Thyroid gland (tissue), 4 donors: Measurements from ENCODE around the gene KRT12. TPM values are rescaled to one million over a fixed set of nuclear protein-coding genes. Genes with fewer than 3 reads are reported as not detected.

Experiments
- DNase-seq, 2 donors: peaks; one replicate each; pipeline ENCODE4 v3.0.0-alpha.2; 2019
- H3K27ac ChIP-seq, 3 donors: fragments of 200-600 bp; sonication (generic); 1 replicate in 2 of 3; 2 replicates in 1 of 3; pipeline ENCODE4 v1.5.1; 2016 to 2019; ENCODE audit warnings: mild to moderate bottlenecking in 1 of 3, moderate library complexity in 1 of 3
- H3K27me3 ChIP-seq: fragments of 200-600 bp; sonication (generic); one replicate; pipeline ENCODE4 v1.5.1; 2019
- H3K36me3 ChIP-seq, 2 donors: fragments of 200-600 bp; sonication (generic); one replicate each; pipeline ENCODE4 v1.5.1; 2016 to 2019
- H3K4me1 ChIP-seq, 2 donors: fragments of 200-600 bp; sonication (generic); one replicate each; pipeline ENCODE4 v1.5.1; 2017 to 2019
- H3K4me3 ChIP-seq, 3 donors: fragments of 200-600 bp; sonication (generic); replicated peaks in 1 of 3; 1 replicate in 2 of 3; 2 replicates in 1 of 3; pipeline ENCODE4 v1.5.1; 2016; ENCODE audit warnings: mild to moderate bottlenecking in 1 of 3
- H3K9me3 ChIP-seq: fragments of 200-600 bp; sonication (generic); one replicate; pipeline ENCODE4 v1.5.1; 2017
- CTCF ChIP-seq, 6 experiments: fragments of 200-600 bp in 3 of 6; fragments of 450-650 bp in 3 of 6; sonication (generic) in 3 of 6; IDR thresholded peaks; one replicate each; pipeline ENCODE4 v1.5.1; 2016 to 2019; ENCODE audit warnings: antibody characterized with exemption in 6 of 6, mild to moderate bottlenecking in 2 of 6, inconsistent platforms in 1 of 6, moderate library complexity in 1 of 6
- POLR2A ChIP-seq, 2 donors: fragments of 450-650 bp; IDR thresholded peaks; one replicate each; pipeline ENCODE4 v1.6.1; 2017; ENCODE audit warnings: antibody characterized with exemption in 2 of 2, mild to moderate bottlenecking in 2 of 2, moderate library complexity in 1 of 2
- WGBS, 2 donors: methylation state at CpG; one replicate each; pipeline ENCODE4 v1.1.5; 2017; 5-methylcytosine and 5-hydroxymethylcytosine counted together
- intact Hi-C: fragments of 100-400 bp; cut with DNase I; formaldehyde crosslinking; loops from one replicate; pipeline ENCODE4 v1.15.1; 2023
- total RNA-seq, 4 donors: library from RNA; depleted of rRNA; stranded (reverse); fragments of >200 nt; gene quantifications; one replicate each; pipeline ENCODE4 v1.2.3, GENCODE V29; 2016

KRT12 gene
- total RNA-seq, 4 donors from 2014 or later, result not detected

- DNase-seq, result no peak
- no peaks in the 10 kb centered on the region for H3K27me3 ChIP-seq
- intact Hi-C loops, result no loop called here
- no peak overlapping the region for H3K4me3 ChIP-seq
- TF ChIP-seq CTCF (IDR thresholded peaks at IDR 0.05), result no peak
- TF ChIP-seq POLR2A (IDR thresholded peaks at IDR 0.05), result no peak
- H3K4me1 ChIP-seq, result no peaks in the 10 kb centered on the region
- WGBS, 2 donors, result 81 to 89% methylated on average over 1 of the region's 1 CpG
- no peaks in the 10 kb centered on the region for H3K36me3 ChIP-seq
- H3K27ac ChIP-seq, result no peak overlapping the region
- no peaks in the 10 kb centered on the region for H3K9me3 ChIP-seq
These were observed 20.4 kb downstream of the KRT12 start for GRCh38 chr17:40846515-40847144.

GRCh38 chr17:40844671-40845107 lies 22.3 kb downstream of the KRT12 start:
- WGBS, 2 donors, result 71 to 72% methylated on average over 4 of the region's 4 CpGs
- intact Hi-C loops, result no loop called here
- TF ChIP-seq POLR2A (IDR thresholded peaks at IDR 0.05) (no peak), CTCF (IDR thresholded peaks at IDR 0.05) (no peak)
- no peak for DNase-seq
- no peaks in the 10 kb centered on the region for H3K36me3 ChIP-seq
- no peaks in the 10 kb centered on the region for H3K9me3 ChIP-seq
- no peaks in the 10 kb centered on the region for H3K4me1 ChIP-seq
- no peaks in the 10 kb centered on the region for H3K27me3 ChIP-seq
- H3K27ac ChIP-seq, result no peak overlapping the region
- H3K4me3 ChIP-seq, result no peak overlapping the region

GRCh38 chr17:40843242-40843641 lies 23.8 kb downstream of the KRT12 start:
- Histone ChIP-seq H3K4me1 (no peaks in the 10 kb centered on the region), H3K9me3 (no peaks in the 10 kb centered on the region), H3K27me3 (no peaks in the 10 kb centered on the region), H3K36me3 (no peaks in the 10 kb centered on the region), H3K4me3 (no peak overlapping the region), H3K27ac (no peak overlapping the region)
- intact Hi-C loops, result no loop called here
- WGBS, 2 donors, result 70 to 71% methylated on average over 3 of the region's 3 CpGs
- no peak for DNase-seq
- TF ChIP-seq POLR2A (IDR thresholded peaks at IDR 0.05) (no peak), CTCF (IDR thresholded peaks at IDR 0.05) (no peak)

GRCh38 chr17:40841246-40841645 lies 25.8 kb downstream of the KRT12 start:
- H3K27ac ChIP-seq, result no peak overlapping the region
- no peaks in the 10 kb centered on the region for H3K36me3 ChIP-seq
- DNase-seq, result no peak
- intact Hi-C loops, result no loop called here
- no peak overlapping the region for H3K4me3 ChIP-seq
- H3K4me1 ChIP-seq, result no peaks in the 10 kb centered on the region
- H3K27me3 ChIP-seq, result no peaks in the 10 kb centered on the region
- no peak for TF ChIP-seq POLR2A (IDR thresholded peaks at IDR 0.05)
- TF ChIP-seq CTCF (IDR thresholded peaks at IDR 0.05), result no peak
- no peaks in the 10 kb centered on the region for H3K9me3 ChIP-seq
- 60 to 72% methylated on average over 3 of the region's 3 CpGs for WGBS, 2 donors

- Histone ChIP-seq H3K27ac (no peak overlapping the region), H3K27me3 (no peaks in the 10 kb centered on the region), H3K4me1 (no peaks in the 10 kb centered on the region), H3K36me3 (peaks cover 0 to 7% of the 10 kb centered on the region in 2 donors), H3K9me3 (no peaks in the 10 kb centered on the region), H3K4me3 (no peak overlapping the region)
- WGBS, 2 donors, result 74 to 83% methylated on average over 3 of the region's 3 CpGs
- intact Hi-C loops, result no loop called here
- no peak for DNase-seq
- TF ChIP-seq POLR2A (IDR thresholded peaks at IDR 0.05), result no peak
- TF ChIP-seq CTCF (IDR thresholded peaks at IDR 0.05), result no peak
These were observed 27.8 kb downstream of the KRT12 start for GRCh38 chr17:40839194-40839593.
